ENCODE measurements around the gene EPHA6. TPM values are rescaled to one million over a fixed set of nuclear protein-coding genes. Genes with fewer than 3 reads are reported as not detected.

The EPHA6 gene
- polyA plus RNA-seq, 1 donor = 1.6 TPM

DNA sequence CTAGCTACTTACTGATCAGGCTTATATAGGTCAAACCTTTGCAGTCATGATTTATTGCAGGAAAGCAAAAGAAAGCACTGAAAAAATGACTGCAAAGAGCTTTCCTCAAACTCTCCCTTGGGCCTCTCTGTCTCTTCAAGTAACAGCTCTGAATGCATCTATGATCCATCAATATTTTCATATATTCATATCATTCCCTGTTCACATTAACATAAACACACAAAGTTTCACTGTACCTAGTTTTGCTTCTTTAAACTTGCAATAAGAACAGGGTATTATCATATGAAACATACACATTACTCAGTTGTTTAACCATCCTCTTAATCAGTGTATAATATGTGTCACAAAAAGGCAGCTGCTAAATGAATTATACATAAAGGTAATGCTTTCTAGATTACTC, 842.2 kb downstream of the EPHA6 start:
- Histone ChIP-seq H3K27ac (ENCODE audit: low read length) (no peak overlapping the region), H3K4me1 (ENCODE audit: control insufficient read depth, insufficient read depth, low read length) (no peaks in the 10 kb centered on the region), H3K9me3 (ENCODE audit: control insufficient read depth, low read depth, low read length) (no peaks in the 10 kb centered on the region), H3K4me3 (ENCODE audit: low read length) (no peak overlapping the region), H3K36me3 (ENCODE audit: control insufficient read depth, insufficient read depth, low read length) (no peaks in the 10 kb centered on the region), H3K27me3 (ENCODE audit: control insufficient read depth, insufficient read depth, low read length) (no peaks in the 10 kb centered on the region)
- no peak for DNase-seq

DNA sequence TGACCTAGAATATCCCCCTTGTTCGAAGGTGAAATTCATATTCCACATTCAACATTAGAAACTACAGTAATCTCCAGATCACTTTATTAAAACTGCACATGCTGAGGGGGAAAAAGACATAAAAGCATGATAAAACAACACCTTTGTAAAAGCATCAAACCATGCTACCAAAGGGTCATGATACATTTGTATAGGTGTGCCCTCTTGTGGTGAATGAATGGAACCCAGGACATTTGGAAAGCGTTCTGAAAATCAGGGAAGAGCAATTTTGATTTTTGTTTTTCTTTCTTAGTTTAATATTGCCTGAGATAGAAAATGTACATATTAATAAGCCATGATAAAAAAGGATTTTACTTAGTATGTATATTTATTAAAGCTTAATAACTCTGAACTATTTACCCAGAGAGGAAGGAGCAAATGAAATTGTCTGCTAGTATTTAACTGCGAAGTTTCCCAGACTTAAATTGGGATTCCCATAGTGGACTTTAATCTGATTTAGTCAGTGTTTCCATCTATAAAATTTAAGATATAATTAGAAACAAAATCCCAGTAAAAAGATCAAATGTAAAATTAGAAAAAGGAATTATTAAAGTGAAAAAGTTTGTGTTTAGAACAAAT, 844.4 kb downstream of the EPHA6 start:
- 100% methylated on average over 1 of the region's 3 CpGs for WGBS (ENCODE audit: insufficient coverage, low lambda C conversion rate)
- H3K9me3 ChIP-seq (ENCODE audit: control insufficient read depth, low read depth, low read length) = no peaks in the 10 kb centered on the region
- H3K27me3 ChIP-seq (ENCODE audit: control insufficient read depth, insufficient read depth, low read length) = no peaks in the 10 kb centered on the region
- no peaks in the 10 kb centered on the region for H3K36me3 ChIP-seq (ENCODE audit: control insufficient read depth, insufficient read depth, low read length)
- peak in 1 of 2 donors; percentile 3 for DNase-seq
- H3K4me1 ChIP-seq (ENCODE audit: control insufficient read depth, insufficient read depth, low read length) = no peaks in the 10 kb centered on the region
- H3K4me3 ChIP-seq (ENCODE audit: low read length) = no peak overlapping the region
- H3K27ac ChIP-seq (ENCODE audit: low read length) = no peak overlapping the region

GRCh38 chr3:97662264-97662663, 847.9 kb downstream of the EPHA6 start:
- Histone ChIP-seq H3K27ac (ENCODE audit: low read length) (no peak overlapping the region), H3K27me3 (ENCODE audit: control insufficient read depth, insufficient read depth, low read length) (no peaks in the 10 kb centered on the region), H3K4me3 (ENCODE audit: low read length) (no peak overlapping the region), H3K9me3 (ENCODE audit: control insufficient read depth, low read depth, low read length) (no peaks in the 10 kb centered on the region), H3K4me1 (ENCODE audit: control insufficient read depth, insufficient read depth, low read length) (no peaks in the 10 kb centered on the region), H3K36me3 (ENCODE audit: control insufficient read depth, insufficient read depth, low read length) (no peaks in the 10 kb centered on the region)
- no peak for DNase-seq
- WGBS (ENCODE audit: insufficient coverage, low lambda C conversion rate) = 30% methylated on average over 2 of the region's 5 CpGs

- no CpG with 5 or more reads among the region's 3 CpGs for WGBS (ENCODE audit: insufficient coverage, low lambda C conversion rate)
- Histone ChIP-seq H3K4me1 (ENCODE audit: control insufficient read depth, insufficient read depth, low read length) (no peaks in the 10 kb centered on the region), H3K36me3 (ENCODE audit: control insufficient read depth, insufficient read depth, low read length) (no peaks in the 10 kb centered on the region), H3K4me3 (ENCODE audit: low read length) (no peak overlapping the region), H3K27me3 (ENCODE audit: control insufficient read depth, insufficient read depth, low read length) (no peaks in the 10 kb centered on the region), H3K9me3 (ENCODE audit: control insufficient read depth, low read depth, low read length) (no peaks in the 10 kb centered on the region), H3K27ac (ENCODE audit: low read length) (no peak overlapping the region)
- no peak for DNase-seq
Measured at GRCh38 chr3:97662762-97663161, 848.4 kb downstream of the EPHA6 start.

DNA sequence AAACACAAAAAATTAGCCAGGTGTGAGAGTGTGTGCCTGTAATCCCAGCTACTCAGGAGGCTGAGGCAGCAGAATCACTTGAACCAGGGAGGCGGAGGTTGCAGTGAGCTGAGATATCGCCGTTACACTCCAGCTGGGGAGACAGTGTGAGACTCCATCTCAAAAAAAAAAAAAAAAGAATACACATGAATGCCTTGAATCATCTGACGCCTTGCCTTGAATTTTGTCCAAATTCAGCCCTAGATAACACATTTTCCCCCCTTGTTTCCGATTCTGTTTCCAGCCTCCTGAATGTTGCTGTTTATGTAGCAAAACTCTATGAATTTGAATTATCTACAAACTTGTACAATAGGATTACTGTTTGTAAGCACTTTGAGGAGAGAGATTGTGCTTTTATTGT, 851.5 kb downstream of the EPHA6 start:
- Histone ChIP-seq H3K27me3 (ENCODE audit: control insufficient read depth, insufficient read depth, low read length) (no peaks in the 10 kb centered on the region), H3K27ac (ENCODE audit: low read length) (no peak overlapping the region), H3K4me1 (ENCODE audit: control insufficient read depth, insufficient read depth, low read length) (no peaks in the 10 kb centered on the region), H3K4me3 (ENCODE audit: low read length) (no peak overlapping the region), H3K9me3 (ENCODE audit: control insufficient read depth, low read depth, low read length) (no peaks in the 10 kb centered on the region), H3K36me3 (ENCODE audit: control insufficient read depth, insufficient read depth, low read length) (no peaks in the 10 kb centered on the region)
- no CpG with 5 or more reads among the region's 5 CpGs for WGBS (ENCODE audit: insufficient coverage, low lambda C conversion rate)
- DNase-seq = no peak

- Histone ChIP-seq H3K4me1 (ENCODE audit: control insufficient read depth, insufficient read depth, low read length) (no peaks in the 10 kb centered on the region), H3K9me3 (ENCODE audit: control insufficient read depth, low read depth, low read length) (no peaks in the 10 kb centered on the region), H3K27me3 (ENCODE audit: control insufficient read depth, insufficient read depth, low read length) (no peaks in the 10 kb centered on the region), H3K27ac (ENCODE audit: low read length) (no peak overlapping the region), H3K36me3 (ENCODE audit: control insufficient read depth, insufficient read depth, low read length) (no peaks in the 10 kb centered on the region), H3K4me3 (ENCODE audit: low read length) (no peak overlapping the region)
- WGBS (ENCODE audit: insufficient coverage, low lambda C conversion rate) = 83% methylated on average over 1 of the region's 4 CpGs
- no peak for DNase-seq
Measured at GRCh38 chr3:97670952-97671351, 856.6 kb downstream of the EPHA6 start.

- no peaks in the 10 kb centered on the region for H3K36me3 ChIP-seq (ENCODE audit: control insufficient read depth, insufficient read depth, low read length)
- no peaks in the 10 kb centered on the region for H3K4me1 ChIP-seq (ENCODE audit: control insufficient read depth, insufficient read depth, low read length)
- no peak overlapping the region for H3K4me3 ChIP-seq (ENCODE audit: low read length)
- WGBS (ENCODE audit: insufficient coverage, low lambda C conversion rate) = no CpG with 5 or more reads among the region's 3 CpGs
- DNase-seq = no peak
- no peaks in the 10 kb centered on the region for H3K9me3 ChIP-seq (ENCODE audit: control insufficient read depth, low read depth, low read length)
- no peak overlapping the region for H3K27ac ChIP-seq (ENCODE audit: low read length)
- H3K27me3 ChIP-seq (ENCODE audit: control insufficient read depth, insufficient read depth, low read length) = no peaks in the 10 kb centered on the region
Measured at GRCh38 chr3:97673357-97673997, 859.1 kb downstream of the EPHA6 start.

- no peaks in the 10 kb centered on the region for H3K27me3 ChIP-seq (ENCODE audit: control insufficient read depth, insufficient read depth, low read length)
- 88% methylated on average over 1 of the region's 2 CpGs for WGBS (ENCODE audit: insufficient coverage, low lambda C conversion rate)
- no peaks in the 10 kb centered on the region for H3K9me3 ChIP-seq (ENCODE audit: control insufficient read depth, low read depth, low read length)
- H3K4me1 ChIP-seq (ENCODE audit: control insufficient read depth, insufficient read depth, low read length) = no peaks in the 10 kb centered on the region
- H3K27ac ChIP-seq (ENCODE audit: low read length) = no peak overlapping the region
- no peak overlapping the region for H3K4me3 ChIP-seq (ENCODE audit: low read length)
- H3K36me3 ChIP-seq (ENCODE audit: control insufficient read depth, insufficient read depth, low read length) = no peaks in the 10 kb centered on the region
- no peak for DNase-seq
Measured at GRCh38 chr3:97674461-97674860, 860.1 kb downstream of the EPHA6 start.

DNA sequence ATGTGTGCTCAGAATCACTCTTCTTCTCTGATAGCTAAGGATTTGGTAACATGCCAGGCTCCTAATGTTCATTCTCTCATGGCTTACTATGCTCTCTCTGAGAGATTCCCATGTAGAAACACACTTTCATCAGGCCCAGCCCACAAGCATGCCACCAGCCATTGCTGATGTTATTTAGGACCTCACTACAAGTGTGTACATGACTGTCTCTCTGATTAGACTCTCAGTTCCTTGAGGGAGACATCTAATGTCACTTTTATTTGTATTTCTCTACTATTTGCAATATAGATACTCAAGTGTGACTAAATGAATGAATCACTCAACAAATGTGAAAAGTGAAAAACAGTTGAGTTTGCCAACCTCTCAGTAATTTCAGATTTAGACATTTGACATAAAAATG, 865.8 kb downstream of the EPHA6 start:
- Histone ChIP-seq H3K4me1 (ENCODE audit: control insufficient read depth, insufficient read depth, low read length) (no peaks in the 10 kb centered on the region), H3K27ac (ENCODE audit: low read length) (no peak overlapping the region), H3K36me3 (ENCODE audit: control insufficient read depth, insufficient read depth, low read length) (no peaks in the 10 kb centered on the region), H3K27me3 (ENCODE audit: control insufficient read depth, insufficient read depth, low read length) (no peaks in the 10 kb centered on the region), H3K4me3 (ENCODE audit: low read length) (no peak overlapping the region), H3K9me3 (ENCODE audit: control insufficient read depth, low read depth, low read length) (no peaks in the 10 kb centered on the region)
- no peak for DNase-seq

- Histone ChIP-seq H3K4me1 (ENCODE audit: control insufficient read depth, insufficient read depth, low read length) (no peaks in the 10 kb centered on the region), H3K9me3 (ENCODE audit: control insufficient read depth, low read depth, low read length) (no peaks in the 10 kb centered on the region), H3K27ac (ENCODE audit: low read length) (no peak overlapping the region), H3K4me3 (ENCODE audit: low read length) (no peak overlapping the region), H3K36me3 (ENCODE audit: control insufficient read depth, insufficient read depth, low read length) (no peaks in the 10 kb centered on the region), H3K27me3 (ENCODE audit: control insufficient read depth, insufficient read depth, low read length) (no peaks in the 10 kb centered on the region)
- DNase-seq = no peak
Measured at GRCh38 chr3:97680696-97681095, 866.3 kb downstream of the EPHA6 start.

GRCh38 chr3:97684490-97684889, 870.1 kb downstream of the EPHA6 start:
- WGBS (ENCODE audit: insufficient coverage, low lambda C conversion rate) = no CpG with 5 or more reads among the region's 4 CpGs
- Histone ChIP-seq H3K9me3 (ENCODE audit: control insufficient read depth, low read depth, low read length) (no peaks in the 10 kb centered on the region), H3K4me1 (ENCODE audit: control insufficient read depth, insufficient read depth, low read length) (no peaks in the 10 kb centered on the region), H3K27me3 (ENCODE audit: control insufficient read depth, insufficient read depth, low read length) (no peaks in the 10 kb centered on the region), H3K27ac (ENCODE audit: low read length) (no peak overlapping the region), H3K4me3 (ENCODE audit: low read length) (no peak overlapping the region), H3K36me3 (ENCODE audit: control insufficient read depth, insufficient read depth, low read length) (no peaks in the 10 kb centered on the region)
- DNase-seq = no peak
